GM21381 (cell line): ENCODE results near the gene PABPN1L.

Experiments
- ATAC-seq: cut with Tn5 transposase; IDR thresholded peaks from one replicate; pipeline ENCODE4 v1.9.1; 2021; ENCODE audit warnings: mild to moderate bottlenecking, moderate library complexity; ENCODE audit not compliant: unreplicated experiment

PABPN1L gene

DNA sequence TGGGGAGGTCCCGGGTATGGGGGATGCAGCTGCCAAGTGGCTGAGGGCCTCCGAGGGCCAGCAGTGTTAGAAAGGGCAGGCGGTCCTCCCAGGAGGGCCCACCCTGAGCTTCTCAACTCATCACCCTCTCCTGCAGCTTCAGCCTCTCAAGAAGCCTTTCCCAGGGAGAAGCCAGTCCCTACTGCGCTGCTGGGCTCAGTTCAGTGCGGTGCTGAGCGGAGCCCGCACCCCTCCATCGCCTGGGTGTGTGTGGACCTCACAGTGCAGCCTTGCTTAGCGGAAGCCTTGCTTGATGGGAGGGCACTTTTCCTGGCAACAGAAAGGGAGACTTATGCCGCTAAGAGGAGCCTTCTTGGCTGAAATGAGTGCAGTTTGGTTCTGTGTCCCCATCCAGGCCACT, 51.2 kb downstream of the PABPN1L start:
- ATAC-seq: no peak

DNA sequence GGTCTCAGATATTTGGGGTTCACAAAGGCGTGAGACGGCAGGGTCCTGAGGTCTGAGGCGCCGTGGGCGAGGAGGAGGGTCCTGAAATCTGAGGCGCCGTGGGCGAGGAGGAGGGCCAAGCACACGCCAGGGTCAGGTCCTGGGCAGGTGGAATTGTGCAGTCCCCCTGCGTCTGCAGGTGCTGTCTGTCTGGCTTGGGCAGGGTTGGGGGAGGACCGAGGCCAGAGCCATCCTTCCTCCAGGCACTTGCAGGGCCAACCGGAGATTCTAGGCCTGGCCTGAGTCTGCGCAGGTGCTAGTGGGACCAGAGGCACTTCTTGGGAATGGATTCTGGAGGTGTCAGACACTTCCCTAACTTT, 52.3 kb downstream of the PABPN1L start:
- ATAC-seq: no peak
